Muscle layer of duodenum (tissue), 2 donors: ENCODE results near the gene GEMIN5.
A peak's percentile ranks its signal among the peaks of the same experiment; 100 is the strongest.

Experiments used
- H3K27ac ChIP-seq: one replicate; pipeline ENCODE4 v1.7.0; 2013; ENCODE audit warnings: mild to moderate bottlenecking, low read length
- H3K27me3 ChIP-seq: one replicate; pipeline ENCODE4 v1.7.0; 2013; ENCODE audit warnings: low read depth, mild to moderate bottlenecking, control low read depth, low read length
- H3K36me3 ChIP-seq, 2 donors: one replicate each; pipeline ENCODE4 v1.7.0; 2013; ENCODE audit warnings: low read length in 2 of 2, control low read depth in 1 of 2, mild to moderate bottlenecking in 1 of 2; ENCODE audit not compliant: insufficient read depth in 2 of 2, control insufficient read depth in 1 of 2
- H3K4me1 ChIP-seq, 2 donors: one replicate each; pipeline ENCODE4 v1.7.0; 2013; ENCODE audit warnings: low read length in 2 of 2, mild to moderate bottlenecking in 2 of 2, control low read depth in 1 of 2, moderate library complexity in 1 of 2; ENCODE audit not compliant: insufficient read depth in 2 of 2, control insufficient read depth in 1 of 2
- H3K4me3 ChIP-seq, 2 donors: one replicate each; pipeline ENCODE4 v1.7.0; 2013; ENCODE audit warnings: low read length in 2 of 2, low read depth in 1 of 2, mild to moderate bottlenecking in 1 of 2
- H3K9me3 ChIP-seq, 2 donors: one replicate each; pipeline ENCODE4 v1.7.0; 2013; ENCODE audit warnings: low read length in 2 of 2, control low read depth in 1 of 2, mild to moderate bottlenecking in 1 of 2; ENCODE audit not compliant: control insufficient read depth in 1 of 2
- donor health status: healthy.

GEMIN5 gene

DNA sequence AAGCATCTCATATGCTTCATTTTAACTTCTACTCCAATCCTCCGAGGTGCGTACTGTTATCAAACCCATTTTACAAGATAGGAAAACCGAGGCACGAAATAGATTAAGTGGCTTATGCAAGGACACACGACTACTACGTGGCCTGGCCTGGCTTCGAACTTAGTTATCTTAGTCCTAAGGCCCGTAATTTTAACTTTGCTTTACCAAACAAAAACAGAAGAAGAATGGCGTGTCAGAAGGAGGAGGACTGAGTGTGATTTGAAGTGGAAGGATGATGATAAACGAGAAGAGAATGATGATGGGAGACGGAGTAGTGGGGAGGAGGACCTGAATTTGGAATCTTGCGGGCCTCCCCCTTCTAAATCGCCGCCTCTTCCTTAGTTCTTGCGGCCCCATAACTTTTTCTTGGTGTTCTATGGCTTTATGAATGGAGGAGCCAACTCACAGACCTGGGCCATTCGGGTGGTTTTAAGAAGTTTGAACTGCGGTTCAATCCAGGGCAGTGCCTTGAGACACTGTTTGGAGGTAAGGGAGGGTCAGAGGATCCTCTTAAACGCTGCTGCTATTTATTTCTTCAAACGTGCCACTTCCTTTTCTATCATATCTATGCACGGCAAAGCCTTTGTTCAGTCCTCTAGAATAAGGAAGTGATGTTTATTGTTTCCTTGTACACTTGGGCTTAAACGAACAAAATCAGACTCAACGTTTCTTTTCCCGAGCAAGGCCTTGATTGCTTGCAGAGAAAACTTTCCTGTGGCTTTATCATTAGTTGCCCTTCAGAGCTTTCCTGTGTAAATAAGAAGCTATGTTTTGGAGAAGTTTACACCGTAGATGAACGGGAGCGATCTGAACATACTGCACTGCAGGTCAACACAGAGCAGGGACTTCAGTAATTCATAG, 78.8 kb downstream of the GEMIN5 start:
- Histone ChIP-seq H3K36me3 (peaks cover 0 to 14% of the 10 kb centered on the region in 2 donors), H3K27me3 (no peaks in the 10 kb centered on the region), H3K9me3 (no peaks in the 10 kb centered on the region), H3K27ac (peak overlapping the region; percentile 97), H3K4me1 (peaks cover 10 to 36% of the 10 kb centered on the region in 2 donors), H3K4me3 (peak overlapping the region; percentile 85 to 99)

DNA sequence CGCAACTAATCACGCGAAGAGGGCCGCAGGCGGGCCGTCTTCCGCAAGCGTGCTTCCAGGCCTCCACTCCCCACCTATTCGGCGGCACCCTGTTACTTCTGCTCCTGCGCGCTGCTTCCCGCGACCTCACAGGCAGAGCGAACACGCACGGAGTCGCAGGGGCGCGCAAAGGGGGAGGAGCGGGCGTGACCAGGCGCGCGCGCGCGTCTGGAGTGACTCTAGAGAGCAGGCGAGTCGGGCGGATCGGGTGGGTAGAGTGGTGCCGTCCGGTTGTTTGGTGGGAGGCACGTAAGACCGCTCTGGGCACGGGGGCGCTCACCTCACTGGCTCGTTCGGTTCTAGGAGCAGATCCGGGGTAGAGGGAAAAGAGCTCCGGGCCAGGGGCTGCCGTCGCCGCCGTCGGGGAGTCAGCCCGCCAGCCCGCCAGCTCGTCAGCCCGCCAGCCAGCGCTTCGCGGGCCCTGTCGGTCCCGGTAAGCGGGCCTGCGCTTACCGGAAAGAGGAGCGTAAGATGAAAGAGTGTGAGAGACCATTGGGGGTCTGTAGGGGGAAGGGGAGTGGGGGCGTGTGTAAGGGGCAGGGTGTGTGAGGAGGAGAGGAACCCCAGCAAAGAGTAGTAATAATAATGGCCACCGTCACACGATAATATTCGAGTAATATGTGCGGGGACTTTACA, 79.6 kb downstream of the GEMIN5 start, which contains the start of gene CNOT8:
TSS of gene CNOT8 (plus strand) at position 331 of the 675 bp plus-strand sequence. CDS start 4,652 bp downstream, outside the sequence.
- Histone ChIP-seq H3K36me3 (peaks cover 0 to 12% of the 10 kb centered on the region in 2 donors), H3K4me1 (peaks cover 10 to 36% of the 10 kb centered on the region in 2 donors), H3K9me3 (no peaks in the 10 kb centered on the region), H3K27me3 (no peaks in the 10 kb centered on the region), H3K27ac (peak within 1 kb of the TSS; percentile 97), H3K4me3 (peak within 1 kb of the TSS; percentile 85 to 99)

GRCh38 chr5:154857530-154858296, 80.3 kb downstream of the GEMIN5 start:
- Histone ChIP-seq H3K27ac (peak overlapping the region; percentile 97), H3K27me3 (no peaks in the 10 kb centered on the region), H3K4me3 (peak overlapping the region; percentile 85 to 99), H3K4me1 (peaks cover 10 to 36% of the 10 kb centered on the region in 2 donors), H3K36me3 (peaks cover 0 to 10% of the 10 kb centered on the region in 2 donors), H3K9me3 (no peaks in the 10 kb centered on the region)

DNA sequence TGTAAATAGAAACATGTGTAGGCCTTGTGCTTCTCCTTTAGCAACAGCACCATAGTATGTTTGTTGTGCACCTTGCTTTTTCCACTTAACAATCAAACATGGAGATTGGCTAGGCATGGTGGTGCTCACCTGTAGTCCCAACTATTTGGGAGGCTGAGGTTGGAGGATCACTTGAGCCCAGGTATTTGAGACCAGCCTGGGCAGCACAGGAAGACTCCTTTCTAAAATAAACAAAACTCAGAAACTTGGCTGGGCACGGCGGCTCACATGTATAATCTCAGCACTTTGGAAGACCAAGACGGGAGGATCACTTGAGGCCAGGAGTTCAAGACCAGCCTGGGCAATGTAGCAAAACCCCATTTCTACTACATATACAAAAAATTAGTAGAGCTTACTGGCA, 86.7 kb downstream of the GEMIN5 start:
- Histone ChIP-seq H3K4me1 (peaks cover 4 to 28% of the 10 kb centered on the region in 2 donors), H3K27me3 (no peaks in the 10 kb centered on the region), H3K9me3 (no peaks in the 10 kb centered on the region), H3K4me3 (no peak overlapping the region), H3K36me3 (no peaks in the 10 kb centered on the region), H3K27ac (no peak overlapping the region)

GRCh38 chr5:154850255-154851062, 87.6 kb downstream of the GEMIN5 start, which contains the start of gene FAXDC2:
TSS of gene FAXDC2 (minus strand) at chr5:154850603. CDS start at chr5:154838178, 12,425 bp downstream.
- Histone ChIP-seq H3K4me1 (peaks cover 4 to 32% of the 10 kb centered on the region in 2 donors), H3K4me3 (peak within 1 kb of the TSS; percentile 83 to 84), H3K9me3 (no peaks in the 10 kb centered on the region), H3K27ac (peak within 1 kb of the TSS; percentile 34), H3K36me3 (no peaks in the 10 kb centered on the region), H3K27me3 (no peaks in the 10 kb centered on the region)

DNA sequence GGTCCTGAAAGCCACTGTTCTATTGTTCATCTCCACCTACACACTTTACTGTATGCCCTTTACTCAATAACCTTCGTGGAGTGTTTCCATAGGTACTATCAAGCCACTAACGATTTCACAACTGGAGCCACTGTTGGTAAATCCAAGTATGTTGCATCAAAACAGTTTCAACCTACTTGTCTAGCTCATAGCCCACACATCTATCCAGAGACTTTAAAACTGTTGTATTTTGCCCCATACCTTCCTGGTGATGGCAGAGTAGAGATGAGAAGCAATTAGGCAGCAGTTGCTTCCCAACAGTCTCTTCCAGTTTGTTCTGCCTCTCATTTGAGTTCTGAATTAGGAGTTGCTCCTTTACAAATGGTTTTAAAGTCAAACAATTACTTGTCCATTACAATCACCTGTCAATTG, 88.2 kb downstream of the GEMIN5 start:
- H3K27ac ChIP-seq = peak overlapping the region; percentile 34
- H3K36me3 ChIP-seq = no peaks in the 10 kb centered on the region
- H3K4me3 ChIP-seq = peak overlapping the region; percentile 83 to 84
- H3K27me3 ChIP-seq = no peaks in the 10 kb centered on the region
- H3K9me3 ChIP-seq = no peaks in the 10 kb centered on the region
- H3K4me1 ChIP-seq = peaks cover 4 to 35% of the 10 kb centered on the region in 2 donors

DNA sequence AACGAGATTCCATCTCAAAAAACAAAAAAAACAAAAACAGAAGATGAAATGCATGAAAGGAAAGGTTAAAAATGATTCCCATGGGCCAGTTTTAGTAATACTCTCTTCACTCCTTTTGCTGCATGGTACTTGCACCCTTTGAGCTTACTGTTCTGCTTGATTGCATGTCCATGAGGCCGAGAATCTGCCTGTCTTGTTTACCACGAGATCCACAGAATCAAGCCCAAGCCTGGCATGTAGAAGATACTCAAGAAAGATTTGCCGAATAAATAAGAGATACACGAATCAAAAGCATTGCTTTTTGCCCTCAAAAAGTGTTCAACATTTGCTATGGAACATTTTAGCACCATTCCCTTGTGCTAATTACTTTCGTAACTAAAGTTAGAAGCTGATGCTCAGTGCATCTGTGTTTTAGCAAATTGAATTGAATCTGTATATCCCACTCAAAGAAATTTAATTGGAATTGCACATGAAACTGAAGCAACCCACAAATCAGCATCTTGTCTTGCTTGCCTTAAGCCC, 88.7 kb downstream of the GEMIN5 start:
- no peaks in the 10 kb centered on the region for H3K9me3 ChIP-seq
- peak overlapping the region; percentile 83 to 84 for H3K4me3 ChIP-seq
- H3K27me3 ChIP-seq = no peaks in the 10 kb centered on the region
- no peaks in the 10 kb centered on the region for H3K36me3 ChIP-seq
- peak overlapping the region; percentile 34 for H3K27ac ChIP-seq
- H3K4me1 ChIP-seq = peaks cover 4 to 35% of the 10 kb centered on the region in 2 donors

- H3K4me1 ChIP-seq = peaks cover 8 to 24% of the 10 kb centered on the region in 2 donors
- no peaks in the 10 kb centered on the region for H3K36me3 ChIP-seq
Observed at GRCh38 chr5:154844809-154845208, 93.2 kb downstream of the GEMIN5 start.

GRCh38 chr5:154842689-154843530, 95.1 kb downstream of the GEMIN5 start:
- Histone ChIP-seq H3K27me3 (no peaks in the 10 kb centered on the region), H3K36me3 (peaks cover 1% of the 10 kb centered on the region in 2 donors), H3K4me1 (peaks cover 5 to 10% of the 10 kb centered on the region in 2 donors), H3K9me3 (no peaks in the 10 kb centered on the region), H3K4me3 (no peak overlapping the region), H3K27ac (no peak overlapping the region)

More at GRCh38 chr5:154844809-154845208, 93.2 kb downstream of the GEMIN5 start:
- Histone ChIP-seq H3K27me3 (no peaks in the 10 kb centered on the region), H3K27ac (peak overlapping the region; percentile 5), H3K4me3 (no peak overlapping the region), H3K9me3 (no peaks in the 10 kb centered on the region)
